WTC11 (cell line): ENCODE results near the gene MPV17L2. TPM values are rescaled to one million over a fixed set of nuclear protein-coding genes. Genes with fewer than 3 reads are reported as not detected.

Experiments
- ATAC-seq: fragments of 200-7000 bp; cut with Tn5 transposase; 2 replicates; pipeline ENCODE4 v1.10.0; 2021; ENCODE audit warnings: mild to moderate bottlenecking, moderate library complexity
- CTCF ChIA-PET: fragments of 300-600 bp; sonication (Branson Sonifier 250); formaldehyde crosslinking; loops from one replicate; lab custom pipeline; 2021; ENCODE audit warnings: antibody characterized with exemption; lab: Charles Lee
- POLR2A ChIA-PET: fragments of 350-600 bp; sonication (Branson Sonifier 250); formaldehyde crosslinking; loops from one replicate; lab custom pipeline; 2021; ENCODE audit warnings: antibody characterized with exemption; lab: Charles Lee
- DNase-seq: peaks from one replicate; pipeline ENCODE4 v3.0.0; 2021; ENCODE audit warnings: low spot score
- H3K27ac Mint-ChIP-seq: 2 replicates; pipeline ENCODE4 v1.8.0; 2021; ENCODE audit warnings: mixed read lengths
- H3K27me3 Mint-ChIP-seq: 2 replicates; pipeline ENCODE4 v1.8.0; 2021; ENCODE audit warnings: low read depth, mild to moderate bottlenecking, moderate library complexity, mixed read lengths
- H3K36me3 Mint-ChIP-seq: 2 replicates; pipeline ENCODE4 v1.8.0; 2021; ENCODE audit warnings: mixed read lengths
- H3K4me1 Mint-ChIP-seq: 2 replicates; pipeline ENCODE4 v1.8.0; 2022; ENCODE audit warnings: mixed read lengths
- H3K4me3 Mint-ChIP-seq: 2 replicates; pipeline ENCODE4 v1.8.0; 2021; ENCODE audit warnings: mild to moderate bottlenecking, moderate library complexity, mixed read lengths
- H3K9me3 Mint-ChIP-seq: 2 replicates; pipeline ENCODE4 v1.8.0; 2021; ENCODE audit warnings: mixed read lengths
- AR ChIP-seq: fragments of 250-450 bp; sonication (Bioruptor Pico); IDR thresholded peaks from 2 replicates; pipeline ENCODE4 v1.9.0; 2021; ENCODE audit warnings: mild to moderate bottlenecking
- ATF1 ChIP-seq: sonication (generic); formaldehyde crosslinking; IDR thresholded peaks from 2 replicates; pipeline ENCODE4 v1.8.1; 2023; ENCODE audit warnings: mild to moderate bottlenecking, moderate library complexity, missing genetic modification reagents
- ATF3 ChIP-seq: sonication (generic); formaldehyde crosslinking; conservative IDR thresholded peaks from 2 replicates; pipeline ENCODE4 v1.8.1; 2022; ENCODE audit warnings: mild to moderate bottlenecking, missing genetic modification reagents
- CBFB ChIP-seq: sonication (generic); formaldehyde crosslinking; IDR thresholded peaks from 2 replicates; pipeline ENCODE4 v1.8.1; 2022; ENCODE audit warnings: mild to moderate bottlenecking, low read depth, missing genetic modification reagents
- CREM ChIP-seq: sonication (generic); formaldehyde crosslinking; IDR thresholded peaks from 2 replicates; pipeline ENCODE4 v1.8.1; 2022; ENCODE audit warnings: mild to moderate bottlenecking, missing genetic modification reagents, moderate library complexity
- CTCF ChIP-seq: fragments of 200-600 bp; IDR thresholded peaks from 2 replicates; pipeline ENCODE4 v1.8.0; 2022; ENCODE audit warnings: antibody characterized with exemption
- ESRRA ChIP-seq: sonication (generic); formaldehyde crosslinking; IDR thresholded peaks from 2 replicates; pipeline ENCODE4 v1.8.1; 2022; ENCODE audit warnings: mild to moderate bottlenecking, missing genetic modification reagents, borderline replicate concordance
- ETV6 ChIP-seq: sonication (generic); formaldehyde crosslinking; IDR thresholded peaks from 2 replicates; pipeline ENCODE4 v1.8.1; 2022; ENCODE audit warnings: mild to moderate bottlenecking, missing genetic modification reagents
- FOXK1 ChIP-seq: sonication (generic); formaldehyde crosslinking; IDR thresholded peaks from 2 replicates; pipeline ENCODE4 v1.8.0; 2022; ENCODE audit warnings: mild to moderate bottlenecking, moderate library complexity, missing genetic modification reagents
- GABPB1 ChIP-seq: sonication (generic); formaldehyde crosslinking; IDR thresholded peaks from 2 replicates; pipeline ENCODE4 v1.8.1; 2023; ENCODE audit warnings: mild to moderate bottlenecking, missing genetic modification reagents
- GRHL2 ChIP-seq: fragments of 250-450 bp; sonication (Bioruptor Pico); IDR thresholded peaks from 2 replicates; pipeline ENCODE4 v1.8.0; 2022; ENCODE audit warnings: mild to moderate bottlenecking, moderate library complexity; ENCODE audit not compliant: insufficient replicate concordance, severe bottlenecking
- HMGXB4 ChIP-seq: sonication (generic); formaldehyde crosslinking; IDR thresholded peaks from 2 replicates; pipeline ENCODE4 v1.8.1; 2023; ENCODE audit warnings: mild to moderate bottlenecking, moderate library complexity, missing genetic modification reagents
- NFATC4 ChIP-seq: fragments of 250-450 bp; sonication (Bioruptor Pico); IDR thresholded peaks from 2 replicates; pipeline ENCODE4 v1.9.0; 2021; ENCODE audit warnings: mild to moderate bottlenecking
- NFE2L1 ChIP-seq: sonication (generic); formaldehyde crosslinking; IDR thresholded peaks from 2 replicates; pipeline ENCODE4 v1.8.1; 2023; ENCODE audit warnings: missing genetic modification reagents
- NR2C2 ChIP-seq: sonication (generic); formaldehyde crosslinking; IDR thresholded peaks from 2 replicates; pipeline ENCODE4 v1.8.0; 2022; ENCODE audit warnings: mild to moderate bottlenecking, missing genetic modification reagents
- STAT6 ChIP-seq: sonication (generic); formaldehyde crosslinking; conservative IDR thresholded peaks from 2 replicates; pipeline ENCODE4 v1.8.1; 2023; ENCODE audit warnings: mild to moderate bottlenecking, low read depth, missing genetic modification reagents, moderate library complexity
- TP53 ChIP-seq: sonication (generic); formaldehyde crosslinking; IDR thresholded peaks from 2 replicates; pipeline ENCODE4 v1.8.1; 2023; ENCODE audit warnings: mild to moderate bottlenecking, missing genetic modification reagents
- USF2 ChIP-seq: sonication (generic); formaldehyde crosslinking; IDR thresholded peaks from 2 replicates; pipeline ENCODE4 v1.8.1; 2023; ENCODE audit warnings: mild to moderate bottlenecking, missing genetic modification reagents, moderate library complexity
- ZBTB43 ChIP-seq: sonication (generic); formaldehyde crosslinking; IDR thresholded peaks from 2 replicates; pipeline ENCODE4 v1.8.1; 2023; ENCODE audit warnings: mild to moderate bottlenecking, missing genetic modification reagents
- ZNF121 ChIP-seq: sonication (generic); formaldehyde crosslinking; IDR thresholded peaks from 2 replicates; pipeline ENCODE4 v1.8.0; 2023; ENCODE audit warnings: missing genetic modification reagents
- ZNF219 ChIP-seq: sonication (generic); formaldehyde crosslinking; IDR thresholded peaks from 2 replicates; pipeline ENCODE4 v1.8.0; 2023; ENCODE audit warnings: missing genetic modification reagents, mild to moderate bottlenecking, borderline replicate concordance
- total RNA-seq: library from RNA; stranded (reverse); gene quantifications from 3 replicates; pipeline ENCODE4 v1.2.3, GENCODE V29; 2021

MPV17L2 gene
- total RNA-seq, 1 experiment from 2014 or later: 29.8 TPM

GRCh38 chr19:18218600-18218999 is 25.6 kb downstream of the MPV17L2 start:
- peaks cover 18% of the 10 kb centered on the region for H3K4me1 Mint-ChIP-seq
- H3K27me3 Mint-ChIP-seq: peaks cover 11% of the 10 kb centered on the region
- TF ChIP-seq ZNF121 (CRISPR knock-in tag) (no peak), ATF3 (CRISPR knock-in tag) (no peak), TP53 (CRISPR knock-in tag) (no peak), GABPB1 (CRISPR knock-in tag) (no peak), CTCF (no peak), ATF1 (CRISPR knock-in tag) (no peak), ESRRA (CRISPR knock-in tag) (no peak), ETV6 (CRISPR knock-in tag) (no peak), NFE2L1 (CRISPR knock-in tag) (no peak), AR (no peak), USF2 (no peak), CREM (CRISPR knock-in tag) (no peak), CBFB (CRISPR knock-in tag) (no peak), STAT6 (CRISPR knock-in tag) (no peak), GRHL2 (CRISPR knock-in tag) (no peak)
- TF ChIP-seq, all 79 proteins: peak for 0
- POLR2A ChIA-PET: interaction anchor here (1.6 kb wide), 1 partner anchor 13 kb away, joined by 5 read pairs; no protein-coding TSS in a partner anchor
- Mint-ChIP-seq H3K4me3 (no peak overlapping the region), H3K36me3 (no peaks in the 10 kb centered on the region), H3K27ac (no peak overlapping the region), H3K9me3 (no peaks in the 10 kb centered on the region)
- CTCF ChIA-PET: interaction anchor here (1.0 to 3.6 kb wide), 5 partner anchors 10 to 106 kb away, joined by 4 to 22 read pairs (median 6); partner anchors contain the start of gene RAB3A
- DNase-seq (no peak), ATAC-seq (no peak)

- H3K9me3 Mint-ChIP-seq: no peaks in the 10 kb centered on the region
- peaks cover 22% of the 10 kb centered on the region for H3K4me1 Mint-ChIP-seq
- peak overlapping the region; percentile 88 for H3K27ac Mint-ChIP-seq
- ATAC-seq (no peak), DNase-seq (no peak)
- peak overlapping the region; percentile 70 for H3K4me3 Mint-ChIP-seq
- ChIA-PET POLR2A (interaction anchor here (0.6 to 1.6 kb wide), 5 partner anchors 9 to 102 kb away, joined by 3 to 8 read pairs (median 5); partner anchors contain the start of gene RAB3A), CTCF (interaction anchor here (0.9 to 3.6 kb wide), 15 partner anchors 12 to 197 kb away, joined by 3 to 50 read pairs (median 6); partner anchors contain the start of genes JUND, LSM4 and RAB3A)
- TF ChIP-seq USF2 (no peak), ZBTB43 (no peak), ZNF219 (no peak), CREM (CRISPR knock-in tag) (no peak), NFATC4 (no peak), ATF1 (CRISPR knock-in tag) (no peak), NR2C2 (CRISPR knock-in tag) (no peak), HMGXB4 (CRISPR knock-in tag) (no peak), FOXK1 (no peak)
- H3K27me3 Mint-ChIP-seq: peaks cover 17% of the 10 kb centered on the region
- H3K36me3 Mint-ChIP-seq: no peaks in the 10 kb centered on the region
Measured at GRCh38 chr19:18219911-18220631, 27.1 kb downstream of the MPV17L2 start.
